ENCODE measurements around the gene TFDP2.

DNA sequence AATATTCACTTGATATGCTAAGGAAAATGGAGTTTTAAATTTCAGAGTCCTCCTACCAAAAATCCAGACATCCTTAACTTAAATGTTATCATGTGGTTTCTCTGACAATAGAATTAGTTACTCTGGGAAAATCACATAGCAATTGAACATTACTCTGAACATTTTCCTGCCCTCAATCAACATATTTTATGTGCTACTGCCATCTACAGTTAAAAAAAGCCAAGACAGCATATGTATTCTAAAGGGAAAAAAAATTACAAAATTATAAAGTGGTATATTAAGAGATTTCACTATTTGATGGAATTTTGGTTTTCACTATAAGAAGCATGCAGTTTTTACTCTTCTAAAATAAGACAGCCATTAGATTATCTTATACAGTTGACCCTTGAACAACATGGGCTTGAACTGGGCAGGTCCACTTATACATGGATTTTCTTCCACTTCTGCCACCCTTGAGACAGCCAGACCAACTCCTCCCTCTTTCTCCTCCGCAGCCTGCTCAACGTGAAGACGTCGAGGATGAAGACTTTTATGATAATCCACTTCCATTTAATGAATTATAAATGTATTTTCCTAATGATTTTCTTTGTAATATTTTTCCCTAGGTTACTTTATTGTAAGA lies 150.6 kb downstream of the TFDP2 start:
- TF ChIP-seq, protein P1, sequence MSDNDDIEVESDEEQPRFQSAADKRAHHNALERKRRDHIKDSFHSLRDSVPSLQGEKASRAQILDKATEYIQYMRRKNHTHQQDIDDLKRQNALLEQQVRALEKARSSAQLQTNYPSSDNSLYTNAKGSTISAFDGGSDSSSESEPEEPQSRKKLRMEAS (IDR thresholded peaks at IDR 0.05): no peak
- TF ChIP-seq, protein P2, sequence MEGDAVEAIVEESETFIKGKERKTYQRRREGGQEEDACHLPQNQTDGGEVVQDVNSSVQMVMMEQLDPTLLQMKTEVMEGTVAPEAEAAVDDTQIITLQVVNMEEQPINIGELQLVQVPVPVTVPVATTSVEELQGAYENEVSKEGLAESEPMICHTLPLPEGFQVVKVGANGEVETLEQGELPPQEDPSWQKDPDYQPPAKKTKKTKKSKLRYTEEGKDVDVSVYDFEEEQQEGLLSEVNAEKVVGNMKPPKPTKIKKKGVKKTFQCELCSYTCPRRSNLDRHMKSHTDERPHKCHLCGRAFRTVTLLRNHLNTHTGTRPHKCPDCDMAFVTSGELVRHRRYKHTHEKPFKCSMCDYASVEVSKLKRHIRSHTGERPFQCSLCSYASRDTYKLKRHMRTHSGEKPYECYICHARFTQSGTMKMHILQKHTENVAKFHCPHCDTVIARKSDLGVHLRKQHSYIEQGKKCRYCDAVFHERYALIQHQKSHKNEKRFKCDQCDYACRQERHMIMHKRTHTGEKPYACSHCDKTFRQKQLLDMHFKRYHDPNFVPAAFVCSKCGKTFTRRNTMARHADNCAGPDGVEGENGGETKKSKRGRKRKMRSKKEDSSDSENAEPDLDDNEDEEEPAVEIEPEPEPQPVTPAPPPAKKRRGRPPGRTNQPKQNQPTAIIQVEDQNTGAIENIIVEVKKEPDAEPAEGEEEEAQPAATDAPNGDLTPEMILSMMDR (IDR thresholded peaks at IDR 0.05 in 2 of 3, conservative IDR thresholded peaks at IDR 0.05 in 1 of 3; ENCODE audit: borderline replicate concordance in 1 of 3, insufficient read depth in 1 of 3, low read depth in 2 of 3, low read length in 2 of 3): peak in 2 of 3 experiments; percentile 41 to 59; a peak in 3 of 6 replicates
- TF ChIP-seq EZH2 (IDR thresholded peaks at IDR 0.05): no peak
- no peak for TF ChIP-seq ZFX (IDR thresholded peaks at IDR 0.05)
- TF ChIP-seq, protein P3, sequence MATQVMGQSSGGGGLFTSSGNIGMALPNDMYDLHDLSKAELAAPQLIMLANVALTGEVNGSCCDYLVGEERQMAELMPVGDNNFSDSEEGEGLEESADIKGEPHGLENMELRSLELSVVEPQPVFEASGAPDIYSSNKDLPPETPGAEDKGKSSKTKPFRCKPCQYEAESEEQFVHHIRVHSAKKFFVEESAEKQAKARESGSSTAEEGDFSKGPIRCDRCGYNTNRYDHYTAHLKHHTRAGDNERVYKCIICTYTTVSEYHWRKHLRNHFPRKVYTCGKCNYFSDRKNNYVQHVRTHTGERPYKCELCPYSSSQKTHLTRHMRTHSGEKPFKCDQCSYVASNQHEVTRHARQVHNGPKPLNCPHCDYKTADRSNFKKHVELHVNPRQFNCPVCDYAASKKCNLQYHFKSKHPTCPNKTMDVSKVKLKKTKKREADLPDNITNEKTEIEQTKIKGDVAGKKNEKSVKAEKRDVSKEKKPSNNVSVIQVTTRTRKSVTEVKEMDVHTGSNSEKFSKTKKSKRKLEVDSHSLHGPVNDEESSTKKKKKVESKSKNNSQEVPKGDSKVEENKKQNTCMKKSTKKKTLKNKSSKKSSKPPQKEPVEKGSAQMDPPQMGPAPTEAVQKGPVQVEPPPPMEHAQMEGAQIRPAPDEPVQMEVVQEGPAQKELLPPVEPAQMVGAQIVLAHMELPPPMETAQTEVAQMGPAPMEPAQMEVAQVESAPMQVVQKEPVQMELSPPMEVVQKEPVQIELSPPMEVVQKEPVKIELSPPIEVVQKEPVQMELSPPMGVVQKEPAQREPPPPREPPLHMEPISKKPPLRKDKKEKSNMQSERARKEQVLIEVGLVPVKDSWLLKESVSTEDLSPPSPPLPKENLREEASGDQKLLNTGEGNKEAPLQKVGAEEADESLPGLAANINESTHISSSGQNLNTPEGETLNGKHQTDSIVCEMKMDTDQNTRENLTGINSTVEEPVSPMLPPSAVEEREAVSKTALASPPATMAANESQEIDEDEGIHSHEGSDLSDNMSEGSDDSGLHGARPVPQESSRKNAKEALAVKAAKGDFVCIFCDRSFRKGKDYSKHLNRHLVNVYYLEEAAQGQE (IDR thresholded peaks at IDR 0.05; ENCODE audit: low read depth): no peak

Data from HCT116 (cell line).